Fibroblast of lung (primary cell): ENCODE data around the gene ACAN. TPM values are rescaled to one million over a fixed set of nuclear protein-coding genes. Genes with fewer than 3 reads are reported as not detected.

ENCODE experiments used
- DNase-seq, 2 donors: peaks; one replicate each; pipeline versions ENCODE4 v3.0.0 to v3.0.0-alpha.2; 2010; ENCODE audit warnings: low read depth in 2 of 2
- H2AFZ ChIP-seq: 2 replicates; pipeline ENCODE4 v1.5.1; 2012; ENCODE audit warnings: low read length, control low read depth, inconsistent platforms
- H3K27ac ChIP-seq: 2 replicates; pipeline ENCODE4 v1.5.1; 2011; ENCODE audit warnings: low read length, control low read depth; ENCODE audit not compliant: insufficient read depth
- H3K27me3 ChIP-seq: 2 replicates; pipeline ENCODE4 v1.5.1; 2011; ENCODE audit warnings: mild to moderate bottlenecking, low read length; ENCODE audit not compliant: control insufficient read depth, insufficient read depth
- H3K36me3 ChIP-seq: 2 replicates; pipeline ENCODE4 v1.5.1; 2011; ENCODE audit warnings: low read length; ENCODE audit not compliant: control insufficient read depth, insufficient read depth
- H3K4me1 ChIP-seq: 2 replicates; pipeline ENCODE4 v1.5.1; 2011; ENCODE audit warnings: low read length; ENCODE audit not compliant: control insufficient read depth, insufficient read depth; ENCODE audit errors: extremely low read depth
- H3K4me2 ChIP-seq: 2 replicates; pipeline ENCODE4 v1.5.1; 2011; ENCODE audit warnings: low read length, control low read depth; ENCODE audit not compliant: insufficient read depth; ENCODE audit errors: extremely low read depth
- H3K4me3 ChIP-seq, 4 experiments: fragments of 200-600 bp in 1 of 4; sonication (generic) in 1 of 4; replicated peaks in 1 of 4; 2 replicates each; pipeline ENCODE4 v1.5.1; 2011 to 2016; ENCODE audit warnings: low read length in 4 of 4, low read depth in 3 of 4, mild to moderate bottlenecking in 3 of 4, control low read depth in 2 of 4, inconsistent platforms in 1 of 4, mixed read lengths in 1 of 4; ENCODE audit not compliant: insufficient read depth in 1 of 4; ENCODE audit errors: control extremely low read depth in 1 of 4
- H3K79me2 ChIP-seq: 2 replicates; pipeline ENCODE4 v1.5.1; 2012; ENCODE audit warnings: mild to moderate bottlenecking, low read length, inconsistent platforms; ENCODE audit not compliant: control insufficient read depth, insufficient read depth
- H3K9ac ChIP-seq: 2 replicates; pipeline ENCODE4 v1.5.1; 2011; ENCODE audit warnings: mild to moderate bottlenecking, low read length, control low read depth; ENCODE audit not compliant: insufficient read depth
- H3K9me3 ChIP-seq: 2 replicates; pipeline ENCODE4 v1.5.1; 2012; ENCODE audit warnings: low read depth, low read length; ENCODE audit not compliant: control insufficient read depth, insufficient read depth
- H4K20me1 ChIP-seq: 2 replicates; pipeline ENCODE4 v1.5.1; 2011; ENCODE audit warnings: low read length; ENCODE audit not compliant: control insufficient read depth, insufficient read depth; ENCODE audit errors: extremely low read depth
- EZH2 ChIP-seq: IDR thresholded peaks from 2 replicates; pipeline ENCODE4 v1.5.1; 2012; ENCODE audit warnings: low read length, control low read depth, mild to moderate bottlenecking; ENCODE audit errors: missing control alignments
- polyA plus RNA-seq, 2 donors: library from polyadenylated mRNA; depleted of rRNA in 1 of 2; stranded (reverse) in 1 of 2; unstranded in 1 of 2; fragments of >200 nt; gene quantifications; 2 replicates each; pipeline ENCODE4 v1.2.1, GENCODE V29; 2011 to 2012; ENCODE audit warnings: missing spikeins in 1 of 2
- total RNA-seq: library from RNA; depleted of rRNA; stranded (reverse); fragments of >200 nt; gene quantifications from 2 replicates; pipeline ENCODE4 v1.2.1, GENCODE V29; 2014
- TF ChIP-seq, protein P1 (sequence below), 2 donors: IDR thresholded peaks in 1 of 2; conservative IDR thresholded peaks in 1 of 2; 1 replicate in 1 of 2; 2 replicates in 1 of 2; pipeline ENCODE4 v1.5.1; 2011 to 2012; ENCODE audit warnings: low read length in 2 of 2, control low read depth in 1 of 2, inconsistent platforms in 1 of 2, low read depth in 1 of 2, mild to moderate bottlenecking in 1 of 2

The ACAN gene
- total and polyA plus RNA-seq, 2 donors (not counting 1 experiment from before 2014, with no cell fraction given), result under 0.01 to 3.0 TPM

- Histone ChIP-seq H3K36me3 (no peaks in the 10 kb centered on the region), H3K27ac (no peak overlapping the region), H3K4me3 (no peak overlapping the region), H3K9ac (no peak overlapping the region), H3K79me2 (no peaks in the 10 kb centered on the region), H3K4me2 (no peak overlapping the region), H3K4me1 (no peaks in the 10 kb centered on the region), H3K9me3 (no peaks in the 10 kb centered on the region), H2AFZ (no peak overlapping the region), H3K27me3 (peaks cover 24% of the 10 kb centered on the region), H4K20me1 (no peaks in the 10 kb centered on the region)
- DNase-seq, result no peak
- TF ChIP-seq EZH2, result no peak
- TF ChIP-seq, protein P1, sequence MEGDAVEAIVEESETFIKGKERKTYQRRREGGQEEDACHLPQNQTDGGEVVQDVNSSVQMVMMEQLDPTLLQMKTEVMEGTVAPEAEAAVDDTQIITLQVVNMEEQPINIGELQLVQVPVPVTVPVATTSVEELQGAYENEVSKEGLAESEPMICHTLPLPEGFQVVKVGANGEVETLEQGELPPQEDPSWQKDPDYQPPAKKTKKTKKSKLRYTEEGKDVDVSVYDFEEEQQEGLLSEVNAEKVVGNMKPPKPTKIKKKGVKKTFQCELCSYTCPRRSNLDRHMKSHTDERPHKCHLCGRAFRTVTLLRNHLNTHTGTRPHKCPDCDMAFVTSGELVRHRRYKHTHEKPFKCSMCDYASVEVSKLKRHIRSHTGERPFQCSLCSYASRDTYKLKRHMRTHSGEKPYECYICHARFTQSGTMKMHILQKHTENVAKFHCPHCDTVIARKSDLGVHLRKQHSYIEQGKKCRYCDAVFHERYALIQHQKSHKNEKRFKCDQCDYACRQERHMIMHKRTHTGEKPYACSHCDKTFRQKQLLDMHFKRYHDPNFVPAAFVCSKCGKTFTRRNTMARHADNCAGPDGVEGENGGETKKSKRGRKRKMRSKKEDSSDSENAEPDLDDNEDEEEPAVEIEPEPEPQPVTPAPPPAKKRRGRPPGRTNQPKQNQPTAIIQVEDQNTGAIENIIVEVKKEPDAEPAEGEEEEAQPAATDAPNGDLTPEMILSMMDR (conservative IDR thresholded peaks at IDR 0.05 in 1 of 2, IDR thresholded peaks at IDR 0.05 in 1 of 2; ENCODE audit: low read depth in 1 of 2, low read length in 2 of 2), result no peak
Observed at GRCh38 chr15:88872106-88872505, 68.9 kb downstream of the ACAN start.

- Histone ChIP-seq H3K27ac (no peak overlapping the region), H3K4me1 (no peaks in the 10 kb centered on the region), H3K36me3 (no peaks in the 10 kb centered on the region), H3K27me3 (peaks cover 24% of the 10 kb centered on the region), H3K9ac (no peak overlapping the region), H4K20me1 (no peaks in the 10 kb centered on the region), H3K9me3 (no peaks in the 10 kb centered on the region), H3K79me2 (no peaks in the 10 kb centered on the region), H3K4me3 (no peak overlapping the region), H3K4me2 (no peak overlapping the region), H2AFZ (no peak overlapping the region)
- DNase-seq, result no peak
- TF ChIP-seq, protein P1 (conservative IDR thresholded peaks at IDR 0.05 in 1 of 2, IDR thresholded peaks at IDR 0.05 in 1 of 2; ENCODE audit: low read depth in 1 of 2, low read length in 2 of 2), result no peak
- no peak for TF ChIP-seq EZH2
Observed at GRCh38 chr15:88872706-88873105, 69.5 kb downstream of the ACAN start.

- no peak for DNase-seq
- TF ChIP-seq, protein P1 (conservative IDR thresholded peaks at IDR 0.05 in 1 of 2, IDR thresholded peaks at IDR 0.05 in 1 of 2; ENCODE audit: low read depth in 1 of 2, low read length in 2 of 2), result no peak
- TF ChIP-seq EZH2, result no peak
- Histone ChIP-seq H4K20me1 (no peaks in the 10 kb centered on the region), H3K27ac (no peak overlapping the region), H3K4me2 (no peak overlapping the region), H3K9ac (no peak overlapping the region), H3K27me3 (peaks cover 19% of the 10 kb centered on the region), H2AFZ (no peak overlapping the region), H3K36me3 (no peaks in the 10 kb centered on the region), H3K9me3 (no peaks in the 10 kb centered on the region), H3K4me3 (no peak overlapping the region), H3K79me2 (no peaks in the 10 kb centered on the region), H3K4me1 (no peaks in the 10 kb centered on the region)
Observed at GRCh38 chr15:88873786-88874185, 70.5 kb downstream of the ACAN start.
